Activated effector memory CD4-positive, alpha-beta T cell treated with Interleukin-2 at 50 U/mL for 16 hours (primary cell): ENCODE measurements around the gene NCK2.

Source experiments
- DNase-seq: peaks from one replicate; pipeline ENCODE4 v3.0.0-alpha.2; 2020

Gene NCK2

DNA sequence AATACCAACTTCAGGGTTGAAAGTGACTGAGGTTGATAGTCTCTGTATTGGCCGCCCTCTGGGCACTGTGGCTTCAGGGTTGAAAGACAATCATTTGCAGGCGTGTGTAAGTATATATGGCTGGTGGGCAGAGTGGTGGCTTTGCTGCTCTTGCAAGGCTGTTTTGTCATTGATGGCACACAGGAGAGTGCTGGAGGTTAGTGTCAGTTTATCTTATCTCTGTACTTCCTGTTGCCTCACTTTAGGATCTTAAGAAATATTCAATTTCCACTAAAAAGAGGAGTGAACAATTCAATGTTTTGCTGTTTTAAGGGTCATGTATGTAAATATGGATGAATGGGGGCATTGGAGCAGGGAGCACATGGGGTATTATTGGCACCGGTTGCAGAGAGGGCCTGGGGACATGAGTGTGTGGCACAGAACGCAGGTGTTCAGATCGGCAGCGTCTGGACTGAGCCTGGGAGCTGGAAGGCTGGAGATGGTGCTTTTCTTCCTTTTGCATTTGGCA lies 51.5 kb downstream of the NCK2 start:
- DNase-seq, result no peak

DNA sequence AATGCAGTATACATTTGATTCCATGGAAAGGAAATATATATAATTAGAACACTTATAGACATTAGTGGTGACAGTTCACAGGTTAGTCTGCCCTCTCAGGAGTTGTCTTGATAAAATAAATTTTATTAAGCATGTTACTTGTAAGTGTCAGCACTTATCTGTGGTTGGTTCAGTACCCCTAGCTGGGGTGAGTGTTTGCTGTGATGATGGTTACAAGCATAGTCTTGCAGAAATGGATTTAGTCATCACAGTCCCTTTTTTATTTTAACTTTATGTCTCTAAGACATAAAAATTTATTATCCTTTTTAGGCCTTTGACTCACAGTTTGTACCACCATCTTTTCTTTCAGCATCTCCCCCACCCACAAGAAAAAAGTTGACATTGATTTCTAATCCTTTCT lies 52.1 kb downstream of the NCK2 start:
- no peak for DNase-seq

DNA sequence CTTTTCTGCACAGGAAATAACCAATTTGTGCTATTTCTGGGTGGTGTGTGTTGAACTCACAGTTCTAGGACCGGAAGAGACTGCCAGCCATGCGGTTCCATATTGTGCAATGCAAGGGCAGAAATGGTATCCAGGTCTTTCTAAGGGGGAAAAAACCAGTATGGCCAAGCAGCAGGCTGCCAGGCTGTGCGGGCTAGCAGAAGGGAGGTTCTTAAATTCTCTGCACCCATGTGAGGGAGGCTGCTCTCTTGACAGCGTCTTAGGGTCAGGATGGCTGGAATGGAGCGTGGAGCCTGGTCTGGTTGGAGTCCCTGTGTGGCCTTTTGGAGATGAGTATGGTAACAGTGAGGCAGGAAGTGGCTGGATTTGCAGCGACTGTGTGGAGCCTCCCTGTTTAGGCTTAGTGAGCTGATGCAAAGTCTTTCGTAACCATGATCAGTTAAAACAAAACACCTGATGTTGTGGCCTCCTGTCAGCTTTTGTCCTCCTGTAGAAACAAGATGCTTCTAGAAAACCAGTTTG lies 52.6 kb downstream of the NCK2 start:
- no peak for DNase-seq

DNA sequence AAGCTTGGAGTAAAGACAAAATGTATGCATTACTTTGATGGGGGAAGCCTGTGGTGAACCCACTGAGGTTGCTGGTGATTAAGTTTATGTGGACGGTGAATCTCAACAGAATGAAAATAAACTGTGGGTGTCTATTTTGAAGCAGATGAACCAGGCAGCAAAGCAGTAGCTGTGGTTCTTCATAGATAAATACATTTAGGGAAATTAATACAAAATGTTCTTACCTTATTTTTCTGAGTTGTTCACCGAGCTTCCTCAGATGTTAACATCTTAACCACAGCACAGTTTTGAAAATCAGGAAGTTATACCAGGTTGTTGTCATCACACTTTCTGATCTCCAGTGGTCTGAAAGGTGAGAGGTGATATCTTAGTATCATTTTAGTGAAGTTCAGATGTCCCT lies 53.9 kb downstream of the NCK2 start:
- no peak for DNase-seq

DNA sequence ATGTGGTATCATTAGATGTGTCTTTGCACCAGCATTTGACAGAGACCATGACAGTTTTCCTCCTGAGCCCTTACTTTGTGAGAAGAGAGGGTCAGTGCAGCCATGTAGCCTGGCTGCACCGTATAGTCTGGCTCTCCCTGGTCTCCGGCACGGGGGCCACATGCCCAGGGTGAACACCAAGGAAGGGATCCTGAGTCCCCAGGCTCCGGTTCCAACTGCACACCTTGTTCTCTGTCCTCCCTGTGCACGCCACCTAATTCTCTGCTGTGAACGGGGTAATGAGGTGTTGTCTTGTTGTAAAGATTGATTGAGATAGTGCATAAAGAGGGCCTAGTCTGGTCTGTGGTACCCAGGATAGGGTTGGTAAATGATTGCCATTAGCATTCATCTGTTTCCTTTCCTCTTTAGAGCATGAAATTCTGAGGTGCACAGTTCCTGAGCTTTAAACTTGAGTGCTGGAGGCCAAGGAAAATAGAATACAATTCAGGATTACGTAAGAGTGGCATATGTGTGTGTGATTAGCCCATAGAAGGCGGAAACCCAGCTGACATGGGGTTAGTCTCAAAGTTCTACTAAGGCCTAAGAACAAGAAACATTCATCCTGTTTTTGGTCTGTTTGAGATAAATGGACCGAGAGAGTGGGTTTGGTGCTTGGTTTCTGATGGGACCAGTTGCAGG lies 55.5 kb downstream of the NCK2 start:
- DNase-seq, result no peak

DNA sequence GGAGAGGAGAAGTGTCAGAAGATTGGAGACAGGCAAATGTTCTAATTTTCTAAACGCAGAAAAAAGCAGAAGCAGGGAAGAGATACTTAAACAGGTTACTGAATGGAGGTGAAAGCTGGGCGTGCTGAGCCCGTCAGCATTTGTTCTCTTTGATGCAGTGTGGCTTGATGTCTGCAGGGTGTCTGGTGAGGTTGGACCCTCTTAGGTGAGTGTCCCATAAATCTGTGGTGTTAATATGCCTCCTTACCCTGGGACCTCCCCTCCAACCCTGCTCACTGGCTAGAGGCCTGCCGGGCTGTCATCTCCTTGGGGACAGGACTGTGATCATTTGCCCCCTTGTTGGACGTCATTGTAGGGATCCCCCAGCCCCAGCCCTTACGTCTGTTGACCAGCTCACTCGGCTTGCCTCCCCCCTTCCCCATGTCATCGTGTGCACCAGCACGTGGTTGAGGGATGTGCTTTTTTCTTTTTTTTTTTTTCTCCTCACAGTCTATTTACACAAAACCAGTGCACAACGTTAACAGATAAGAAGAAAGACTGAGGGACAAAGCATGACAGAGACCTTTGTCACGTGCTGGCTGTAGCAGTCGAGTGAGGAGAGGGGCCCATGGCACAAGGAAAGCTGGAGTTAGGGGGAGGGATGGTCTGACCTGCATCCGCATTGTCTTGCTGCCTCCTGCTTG lies 56.4 kb downstream of the NCK2 start:
- DNase-seq, result no peak

DNA sequence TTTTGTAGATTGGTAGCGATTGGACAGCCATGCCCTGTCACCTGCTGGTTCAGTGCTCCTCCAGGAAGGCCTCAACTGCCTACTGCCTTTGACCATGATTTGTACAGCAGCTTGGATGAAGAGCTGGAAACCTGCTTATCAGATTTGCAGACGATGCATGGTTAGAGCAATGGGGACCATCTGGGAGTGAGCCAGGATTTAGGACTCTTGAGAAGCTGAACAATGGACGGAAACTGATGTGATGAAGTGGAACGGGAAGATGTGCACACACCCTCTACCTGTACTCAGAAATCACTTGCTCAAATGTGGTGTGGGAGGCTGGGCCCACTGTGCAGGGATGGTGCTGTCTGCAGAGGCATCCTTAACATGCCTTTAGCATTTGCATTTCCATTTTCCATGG lies 57.2 kb downstream of the NCK2 start:
- no peak for DNase-seq

DNA sequence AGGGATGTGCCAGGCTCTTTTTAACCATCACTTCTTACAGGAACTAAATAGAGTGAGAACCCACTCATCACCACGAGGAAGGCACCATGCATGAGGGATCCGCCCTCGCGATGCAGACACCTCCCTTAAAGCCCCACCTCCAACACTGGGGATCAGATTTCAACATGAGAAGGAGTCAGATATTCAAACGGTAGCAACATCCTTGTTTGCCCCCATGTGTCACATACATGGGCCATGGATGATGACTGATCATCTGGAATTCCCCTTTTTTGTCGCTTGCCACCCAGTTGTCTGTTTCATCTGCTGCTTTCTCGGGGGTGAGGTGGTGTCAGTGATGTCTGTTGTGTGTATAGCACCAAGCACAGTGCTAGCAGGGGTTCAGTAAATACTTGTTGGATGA lies 57.9 kb downstream of the NCK2 start:
- DNase-seq, result peak; percentile 34

DNA sequence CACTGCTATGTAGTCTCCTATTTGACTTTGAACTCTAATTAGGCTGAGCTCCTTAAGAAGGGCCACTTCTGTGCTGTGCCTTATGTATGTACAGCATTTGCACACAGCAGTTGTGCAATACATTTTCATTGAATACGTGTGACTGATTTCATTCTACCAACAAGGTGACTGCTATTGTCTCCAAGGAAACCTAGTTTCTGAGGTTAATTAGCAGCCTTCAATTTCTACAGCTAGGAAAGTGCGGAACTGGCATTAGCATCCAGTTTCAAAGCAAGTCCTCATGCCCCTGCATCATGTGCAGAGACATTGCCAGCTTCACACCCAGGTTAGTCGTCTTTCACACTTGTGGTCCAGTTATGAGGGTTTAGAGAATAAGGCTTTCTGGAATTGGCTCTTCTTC lies 58.6 kb downstream of the NCK2 start:
- no peak for DNase-seq

DNA sequence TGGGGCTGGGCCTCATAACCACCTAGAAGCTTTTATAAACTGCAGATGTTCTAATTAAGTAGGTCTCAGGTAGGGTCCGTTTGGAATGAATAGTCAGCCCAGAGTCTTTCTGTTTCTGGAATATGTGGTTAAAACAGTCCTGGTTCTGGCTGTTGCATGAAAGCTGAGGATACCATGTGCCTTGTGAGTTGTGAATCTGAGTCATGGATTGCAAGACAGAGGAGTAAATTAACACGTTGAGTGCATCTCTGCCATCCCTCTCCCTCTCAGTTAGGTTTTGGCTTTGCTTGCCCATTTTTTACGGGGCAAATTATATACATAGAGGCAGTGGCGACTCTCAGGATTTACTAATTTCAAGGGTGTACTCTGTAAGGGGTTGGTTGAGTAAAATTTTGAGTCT lies 59.1 kb downstream of the NCK2 start:
- no peak for DNase-seq

DNA sequence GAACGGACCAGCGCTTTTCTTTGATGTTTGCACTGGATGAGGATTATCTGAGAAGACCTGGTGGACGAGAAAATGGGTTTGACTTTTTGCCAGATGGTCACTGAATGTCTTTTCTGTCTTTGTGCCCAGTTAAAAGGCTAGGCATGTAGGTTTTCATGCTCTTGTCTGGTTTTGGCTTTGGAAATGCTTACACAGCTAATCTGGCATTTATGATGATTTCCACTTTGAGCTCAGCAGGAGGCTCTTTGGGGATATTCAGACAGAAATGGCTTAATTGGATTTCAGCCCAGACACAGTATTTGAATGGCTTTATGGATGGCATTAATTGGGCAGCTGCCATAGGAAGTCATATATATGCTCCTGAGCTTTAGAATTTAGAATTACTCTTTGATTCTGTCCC lies 59.6 kb downstream of the NCK2 start:
- DNase-seq, result no peak

DNA sequence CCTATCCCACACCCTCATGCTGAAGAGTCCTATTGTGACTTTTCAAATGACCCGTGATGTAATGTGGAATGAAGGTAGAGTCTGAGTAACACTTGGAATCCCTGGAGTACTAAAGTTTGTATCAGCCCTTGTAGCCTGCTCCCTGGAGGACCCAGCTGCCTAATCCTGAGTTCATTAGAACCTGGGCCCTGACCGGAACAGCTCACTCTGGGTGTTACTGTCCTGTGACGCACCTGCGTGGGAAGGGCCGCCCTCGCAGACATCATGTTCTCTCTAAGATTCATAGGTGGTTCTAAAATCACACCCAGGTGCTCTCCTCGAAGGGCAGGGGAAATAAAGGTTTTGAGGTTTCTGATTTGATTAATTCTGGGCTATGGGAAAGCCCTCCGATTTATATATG lies 62.3 kb downstream of the NCK2 start:
- DNase-seq, result no peak

DNA sequence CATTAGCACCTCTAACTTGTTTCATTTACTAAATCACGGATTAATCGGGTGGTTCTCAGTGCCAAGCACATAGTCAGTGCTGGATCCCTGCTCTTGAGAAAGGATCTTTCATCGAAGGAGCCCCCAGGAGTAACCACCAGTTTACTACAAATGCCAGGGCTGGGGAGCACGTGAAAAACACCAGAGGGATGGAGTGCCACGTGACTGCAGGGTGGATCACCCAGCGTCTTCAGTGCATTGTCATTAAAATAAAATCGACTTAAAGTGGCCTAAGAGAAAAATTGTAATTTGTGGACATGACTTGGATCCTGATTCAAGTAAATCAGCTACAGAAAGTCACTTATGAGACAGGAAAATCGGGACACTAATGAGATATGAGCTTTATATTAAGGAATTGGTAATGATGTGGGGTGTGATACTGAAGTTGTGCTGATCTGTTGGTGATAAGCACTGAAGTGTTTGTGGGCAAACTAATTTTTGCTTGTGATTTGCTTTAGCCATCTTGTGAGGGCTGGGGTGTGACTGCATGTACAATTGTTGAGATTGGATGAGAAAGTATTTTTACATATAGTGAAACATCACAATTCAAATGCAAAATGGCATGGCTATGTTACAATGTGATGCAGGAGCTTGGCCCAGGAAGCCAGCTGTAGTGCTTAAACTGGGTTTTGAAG lies 63.8 kb downstream of the NCK2 start:
- DNase-seq, result no peak

DNA sequence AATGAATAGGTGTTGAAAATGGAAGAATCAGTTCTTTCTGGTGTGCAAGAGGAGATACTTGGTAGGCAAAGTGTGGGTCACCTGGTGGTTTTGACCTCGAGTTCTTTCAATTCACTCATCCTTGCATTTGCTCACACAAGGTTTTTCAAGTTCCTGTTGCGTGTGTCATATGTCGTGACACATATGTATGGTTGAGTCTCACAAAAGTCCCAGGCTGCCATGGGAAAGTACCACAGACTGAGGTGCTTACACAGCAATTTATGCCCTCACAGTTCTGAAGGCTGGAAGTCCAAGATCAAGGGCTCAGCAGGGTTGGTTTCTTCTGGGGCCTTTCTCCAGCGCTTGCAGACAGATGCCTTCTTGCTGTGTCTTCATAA lies 64.4 kb downstream of the NCK2 start:
- no peak for DNase-seq

DNA sequence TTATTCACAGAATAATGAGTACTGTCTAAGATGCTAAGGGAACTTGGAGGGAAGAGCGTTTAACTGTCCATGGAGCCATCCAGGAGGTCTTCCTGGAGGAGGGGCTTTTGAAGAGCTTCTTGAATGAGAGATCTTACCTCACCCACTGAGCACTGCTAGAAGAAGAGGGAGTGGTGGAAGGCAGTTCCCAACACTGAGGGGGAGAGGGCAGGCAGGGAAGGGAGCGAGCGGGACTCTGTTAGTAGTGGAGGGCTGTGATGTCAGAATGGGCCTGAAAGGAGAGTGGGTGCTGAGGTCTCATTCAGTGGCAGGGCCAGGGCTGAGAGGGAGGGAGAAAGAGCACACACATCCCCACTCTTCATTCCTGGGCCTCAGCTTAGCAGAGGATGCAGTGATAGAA lies 65.0 kb downstream of the NCK2 start:
- no peak for DNase-seq

DNA sequence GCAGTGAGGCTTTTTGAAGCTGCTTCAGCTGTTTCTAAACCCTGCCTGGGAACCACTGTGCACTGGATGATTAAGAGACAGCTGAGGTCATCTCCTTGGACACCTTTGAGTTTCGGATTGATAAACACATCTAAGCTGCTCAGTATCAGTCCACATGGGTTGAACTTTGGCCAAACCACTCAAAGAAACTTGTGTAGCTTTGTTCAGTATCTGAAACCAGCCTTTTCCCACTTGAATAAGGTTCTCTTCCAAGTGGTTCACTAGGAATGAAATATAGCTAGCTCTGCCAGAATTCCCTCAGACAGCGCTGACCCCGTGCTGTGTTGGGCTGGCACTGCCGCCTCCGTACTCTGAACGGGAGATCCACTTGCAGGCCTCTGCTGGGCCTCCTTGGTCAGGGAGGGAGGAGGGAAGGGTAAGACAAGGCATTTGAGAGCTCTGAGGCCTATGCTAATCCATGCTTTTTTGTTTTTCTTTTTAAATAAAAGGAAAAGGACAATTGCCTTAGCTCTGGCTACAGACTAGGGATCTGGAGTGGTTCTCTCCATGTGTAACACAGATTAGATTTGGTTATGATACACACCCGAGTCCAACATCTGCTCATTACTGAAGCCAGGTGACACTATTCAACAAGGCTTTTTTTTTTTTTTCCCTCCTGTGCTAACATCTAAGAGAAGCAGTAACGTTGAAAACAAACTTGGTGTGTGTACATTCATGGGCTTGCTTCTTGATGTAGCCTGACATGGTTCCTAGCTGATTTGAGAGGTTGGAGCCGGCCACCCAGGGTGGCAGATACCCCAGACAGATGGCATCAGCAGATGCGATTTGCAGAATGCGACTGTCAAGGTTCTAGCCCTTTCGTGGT lies 67.7 kb downstream of the NCK2 start:
- DNase-seq, result no peak

DNA sequence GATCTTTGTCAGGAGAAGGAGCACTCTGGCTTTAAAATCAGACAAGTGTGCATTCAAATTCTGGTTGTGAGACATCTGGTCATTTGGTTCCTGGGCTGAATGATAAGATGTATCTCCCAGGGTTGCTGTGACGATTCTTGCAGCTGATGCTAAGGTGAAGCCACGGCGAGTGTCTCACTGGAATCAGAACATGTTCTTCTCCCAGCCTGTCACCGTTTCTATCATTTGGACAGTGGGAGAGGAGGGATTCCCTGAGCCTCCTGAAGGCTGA lies 68.3 kb downstream of the NCK2 start:
- no peak for DNase-seq

DNA sequence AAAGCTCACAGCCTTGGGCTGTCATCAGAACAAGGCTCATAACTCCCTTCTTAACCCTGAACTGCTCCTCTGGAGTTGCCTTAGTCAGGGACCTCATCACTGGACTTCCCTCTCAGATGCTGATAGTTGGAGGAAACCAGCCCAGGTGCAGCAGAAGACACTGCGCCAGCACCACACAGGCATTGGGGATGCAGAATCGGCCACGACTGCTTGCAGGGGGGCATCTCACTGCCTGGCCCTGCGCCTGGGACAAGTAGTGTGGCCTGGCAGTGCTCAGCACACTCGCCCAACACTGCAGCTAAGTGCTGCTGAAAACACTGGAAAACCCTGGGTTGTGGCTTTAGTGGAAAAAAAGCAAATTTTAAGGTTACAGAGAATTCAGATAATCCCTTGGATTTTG lies 68.7 kb downstream of the NCK2 start:
- DNase-seq, result no peak

DNA sequence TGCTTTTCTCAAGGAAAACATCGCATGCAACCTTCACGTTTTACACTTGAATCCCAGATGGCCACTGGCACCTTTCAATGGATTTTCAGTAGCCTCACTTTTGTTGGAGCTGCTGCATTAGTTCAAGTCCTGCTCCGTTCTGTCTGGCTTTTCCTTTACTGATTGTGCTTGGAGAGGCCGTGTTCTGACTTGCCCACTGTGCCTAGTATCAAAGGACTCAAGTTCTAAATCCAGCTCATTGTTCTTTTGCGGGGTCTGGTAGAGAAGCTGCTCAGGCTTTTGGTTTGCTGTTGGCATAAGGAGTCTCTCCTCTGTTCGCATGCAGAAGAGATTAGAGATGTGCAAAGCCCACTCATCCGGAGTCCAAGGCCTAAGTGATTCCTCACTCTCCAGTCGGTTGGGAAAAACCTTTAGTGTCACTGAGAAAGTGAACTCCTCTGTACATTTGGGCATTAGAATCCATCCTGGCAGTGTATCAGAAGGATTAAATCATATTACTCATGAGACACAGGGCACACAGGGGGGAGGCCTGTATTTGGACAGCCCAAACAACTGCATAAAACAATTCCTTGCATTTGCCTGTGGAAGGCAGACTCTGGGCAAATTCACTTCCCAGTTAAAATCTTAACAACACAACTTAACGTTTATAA lies 69.7 kb downstream of the NCK2 start:
- DNase-seq, result no peak

DNA sequence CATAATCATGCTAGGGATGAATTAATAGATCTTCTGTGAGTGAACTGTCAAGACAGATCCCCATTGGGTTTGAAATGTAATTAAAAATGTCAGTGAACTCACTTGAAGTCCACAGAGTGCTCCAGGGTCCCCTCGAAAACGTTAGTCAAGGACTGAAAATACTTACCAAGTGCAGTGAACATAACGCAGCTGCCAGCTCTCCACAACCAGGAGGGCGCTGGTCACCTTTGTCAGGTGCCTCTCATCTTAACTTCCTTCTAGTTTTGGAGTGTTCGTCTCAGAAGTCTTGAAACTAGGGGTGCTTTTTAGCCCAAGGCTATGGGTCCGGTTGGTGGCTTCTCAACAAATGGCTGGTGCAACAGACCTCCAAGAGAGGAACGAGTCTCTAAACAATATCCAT lies 70.7 kb downstream of the NCK2 start:
- DNase-seq, result no peak

DNA sequence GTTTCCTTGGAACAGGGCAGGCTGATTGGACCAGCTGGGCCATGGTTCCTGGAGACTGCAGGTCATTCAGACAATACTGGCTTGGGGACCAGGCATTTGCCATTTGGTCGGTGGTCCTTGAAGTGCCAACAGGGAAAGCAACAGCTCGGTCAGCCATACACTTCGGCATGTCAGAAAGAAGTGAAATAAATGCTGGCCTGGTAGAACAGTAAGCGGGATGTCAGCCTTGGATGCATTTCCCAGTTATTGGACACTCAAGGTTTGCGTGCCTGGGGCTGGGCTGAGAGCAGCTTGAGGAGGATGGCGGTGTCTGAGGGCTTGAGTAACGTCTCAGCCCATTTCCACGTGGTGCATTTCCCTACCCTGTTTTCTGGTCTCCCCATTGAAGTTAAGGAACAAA lies 75.4 kb downstream of the NCK2 start:
- no peak for DNase-seq

DNA sequence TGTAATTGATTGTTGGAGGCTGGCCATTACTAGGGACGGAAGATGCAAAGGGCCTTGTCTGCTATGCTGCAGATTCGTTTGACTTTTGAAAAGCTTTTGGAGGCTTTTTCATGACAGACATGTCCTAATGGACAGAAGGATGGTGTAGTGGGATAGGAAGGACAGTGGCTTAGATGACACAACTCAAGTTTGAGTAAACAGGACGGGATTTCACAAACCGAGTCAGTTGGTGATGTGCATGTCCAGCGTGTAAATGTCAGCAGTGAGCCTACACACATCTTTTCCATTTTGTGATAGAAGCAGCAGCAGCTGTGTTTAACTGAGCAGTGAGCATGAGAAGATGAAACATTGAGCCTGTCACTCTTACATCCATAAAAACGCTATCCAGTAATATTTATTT lies 76.0 kb downstream of the NCK2 start:
- no peak for DNase-seq
